ENCODE data around the gene WASHC2C.
"Not testable (repeated sequence)": the region's sequence is repeated elsewhere in the genome, so short reads cannot be mapped to it uniquely, and the experiment has no call there.

WASHC2C gene

GRCh38 chr10:45771757-45772461 is 44.8 kb downstream of the WASHC2C start:
- DNase-seq (ENCODE audit: low read depth, low spot score), result not testable (repeated sequence)

GRCh38 chr10:45786217-45786616 is 59.2 kb downstream of the WASHC2C start:
- DNase-seq (ENCODE audit: low read depth, low spot score), result not testable (repeated sequence)

GRCh38 chr10:45787212-45787741 is 60.2 kb downstream of the WASHC2C start:
- not testable (repeated sequence) for DNase-seq (ENCODE audit: low read depth, low spot score)

- not testable (repeated sequence) for DNase-seq (ENCODE audit: low read depth, low spot score)
Observed at GRCh38 chr10:45789991-45790390, 62.9 kb downstream of the WASHC2C start.

- not testable (repeated sequence) for DNase-seq (ENCODE audit: low read depth, low spot score)
Observed at GRCh38 chr10:45790694-45791426, 63.8 kb downstream of the WASHC2C start.

- DNase-seq (ENCODE audit: low read depth, low spot score), result not testable (repeated sequence)
Observed at GRCh38 chr10:45794761-45795160, 67.7 kb downstream of the WASHC2C start.

GRCh38 chr10:45803060-45804010 is 76.3 kb downstream of the WASHC2C start:
- peak; percentile 76 for DNase-seq (ENCODE audit: low read depth, low spot score)

GRCh38 chr10:45804996-45805395 is 77.9 kb downstream of the WASHC2C start:
- not testable (repeated sequence) for DNase-seq (ENCODE audit: low read depth, low spot score)

GRCh38 chr10:45809837-45810236 is 82.8 kb downstream of the WASHC2C start:
- DNase-seq (ENCODE audit: low read depth, low spot score), result peak; percentile 6

GRCh38 chr10:45811075-45811474 is 84.0 kb downstream of the WASHC2C start:
- no peak for DNase-seq (ENCODE audit: low read depth, low spot score)

- not testable (repeated sequence) for DNase-seq (ENCODE audit: low read depth, low spot score)
Observed at GRCh38 chr10:45812959-45813358, 85.9 kb downstream of the WASHC2C start.

GRCh38 chr10:45814146-45814545 is 87.1 kb downstream of the WASHC2C start:
- peak; percentile 8 for DNase-seq (ENCODE audit: low read depth, low spot score)

- DNase-seq (ENCODE audit: low read depth, low spot score), result no peak
Observed at GRCh38 chr10:45817130-45817859, 90.2 kb downstream of the WASHC2C start.

- no peak for DNase-seq (ENCODE audit: low read depth, low spot score)
Observed at GRCh38 chr10:45817912-45818311, 90.8 kb downstream of the WASHC2C start.

- no peak for DNase-seq (ENCODE audit: low read depth, low spot score)
Observed at GRCh38 chr10:45819552-45819951, 92.5 kb downstream of the WASHC2C start.

- DNase-seq (ENCODE audit: low read depth, low spot score), result not testable (repeated sequence)
Observed at GRCh38 chr10:45820107-45820830, 93.2 kb downstream of the WASHC2C start.

- DNase-seq (ENCODE audit: low read depth, low spot score), result not testable (repeated sequence)
Observed at GRCh38 chr10:45822918-45823317, 95.9 kb downstream of the WASHC2C start.

Measured in astrocyte of the hippocampus (primary cell).